Endodermal cell (in vitro differentiated cells): Measurements from ENCODE around the gene ICAM3. TPM values are rescaled to one million over a fixed set of nuclear protein-coding genes. Genes with fewer than 3 reads are reported as not detected.
A peak's percentile ranks its signal among the peaks of the same experiment; 100 is the strongest.

Experiments used
- DNase-seq: peaks from one replicate; pipeline ENCODE4 v3.0.0-alpha.2; 2017
- H3K27ac ChIP-seq: 2 replicates; pipeline ENCODE4 v1.5.1; 2013; ENCODE audit warnings: mild to moderate bottlenecking, low read depth, low read length, moderate library complexity
- H3K27me3 ChIP-seq: 2 replicates; pipeline ENCODE4 v1.6.1; 2013; ENCODE audit warnings: mild to moderate bottlenecking, low read length, moderate library complexity; ENCODE audit not compliant: insufficient read depth, control insufficient read depth, poor library complexity, severe bottlenecking
- H3K36me3 ChIP-seq: 2 replicates; pipeline ENCODE4 v1.7.0; 2013; ENCODE audit warnings: mild to moderate bottlenecking, low read length, moderate library complexity; ENCODE audit not compliant: control insufficient read depth, insufficient read depth
- H3K4me1 ChIP-seq: one replicate; pipeline ENCODE4 v1.7.0; 2013; ENCODE audit warnings: low read length; ENCODE audit not compliant: control insufficient read depth, insufficient read depth
- H3K4me3 ChIP-seq: 2 replicates; pipeline ENCODE4 v1.5.1; 2013; ENCODE audit warnings: mild to moderate bottlenecking, low read length, moderate library complexity
- H3K9ac ChIP-seq: 2 replicates; pipeline ENCODE4 v1.6.1; 2013; ENCODE audit warnings: mild to moderate bottlenecking, low read length, moderate library complexity; ENCODE audit not compliant: poor library complexity, severe bottlenecking; ENCODE audit errors: extremely low read depth
- H3K9me3 ChIP-seq: 2 replicates; pipeline ENCODE4 v1.6.1; 2013; ENCODE audit warnings: mild to moderate bottlenecking, low read length, moderate library complexity; ENCODE audit not compliant: control insufficient read depth
- H3K27ac Mint-ChIP-seq: 2 replicates; pipeline ENCODE4 v1.8.0; 2020; ENCODE audit warnings: mixed read lengths
- H3K27me3 Mint-ChIP-seq: 2 replicates; pipeline ENCODE4 v1.8.0; 2021; ENCODE audit warnings: mild to moderate bottlenecking, mixed read lengths; ENCODE audit not compliant: insufficient read depth
- H3K36me3 Mint-ChIP-seq: 2 replicates; pipeline ENCODE4 v1.8.0; 2020; ENCODE audit warnings: low read depth, mixed read lengths
- H3K4me1 Mint-ChIP-seq: 2 replicates; pipeline ENCODE4 v1.8.0; 2020; ENCODE audit warnings: mixed read lengths
- H3K4me3 Mint-ChIP-seq: 2 replicates; pipeline ENCODE4 v1.8.0; 2020; ENCODE audit warnings: mild to moderate bottlenecking, moderate library complexity, mixed read lengths
- H3K9me3 Mint-ChIP-seq: 2 replicates; pipeline ENCODE4 v1.8.0; 2020; ENCODE audit warnings: mild to moderate bottlenecking, mixed read lengths
- CTCF ChIP-seq: fragments of 200-600 bp; sonication (generic); conservative IDR thresholded peaks from 2 replicates; pipeline ENCODE4 v1.5.0; 2021; ENCODE audit warnings: antibody characterized with exemption, mild to moderate bottlenecking
- WGBS, 2 experiments: methylation state at CpG; one replicate each; pipeline versions ENCODE4 v1.1.5 to v1.1.7; 2013; ENCODE audit warnings: missing lambda C conversion rate in 2 of 2, mixed read lengths in 1 of 2; ENCODE audit not compliant: insufficient coverage in 1 of 2, insufficient read length in 1 of 2; 5-methylcytosine and 5-hydroxymethylcytosine counted together
- total RNA-seq, 2 donors: library from RNA; stranded (reverse); fragmentation: NEBNext Ultra II Directional in 1 of 2; extraction: Animal tissue kit (Norgen Biotek cat#: 25700) in 1 of 2; gene quantifications; 2 replicates in 1 of 2; 3 replicates in 1 of 2; pipeline ENCODE4 v1.2.1, GENCODE V29; 2021

The ICAM3 gene
- total RNA-seq, 2 donors from 2014 or later: 2.7 to 13.7 TPM

DNA sequence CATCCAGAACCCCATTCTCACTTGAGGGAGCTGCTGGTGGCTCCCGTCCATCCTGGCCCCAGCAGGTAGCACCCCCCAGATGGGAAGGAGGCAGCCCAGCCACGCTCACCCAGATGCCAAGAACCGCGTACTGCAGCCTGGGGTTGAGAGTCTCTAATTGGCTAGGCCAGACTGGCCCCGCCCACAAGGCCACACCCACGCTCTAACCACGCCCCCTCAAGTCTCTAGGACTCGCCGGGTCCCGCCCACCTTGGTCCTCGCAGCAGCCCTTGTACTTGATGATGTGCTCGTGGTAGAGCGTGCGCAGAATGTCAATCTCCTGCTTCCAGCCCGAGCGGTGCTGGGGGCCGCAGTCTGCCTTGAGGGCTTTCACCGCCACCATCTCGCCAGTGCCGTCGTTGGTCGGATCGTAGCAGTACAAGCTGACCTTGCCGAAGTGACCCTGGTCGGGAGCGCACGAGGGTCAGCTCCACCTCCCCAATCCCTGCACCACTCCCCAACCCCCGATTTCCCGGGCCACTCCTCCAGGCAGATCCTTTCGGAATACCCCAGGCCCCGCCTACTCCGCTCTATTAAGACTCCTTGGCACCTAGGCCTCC is 14.5 kb upstream of the ICAM3 start:
- Mint-ChIP-seq H3K27me3 (no peaks in the 10 kb centered on the region), H3K36me3 (peaks cover 29% of the 10 kb centered on the region), H3K27ac (peak overlapping the region; percentile 58), H3K4me1 (peaks cover 10% of the 10 kb centered on the region), H3K9me3 (no peaks in the 10 kb centered on the region), H3K4me3 (peak overlapping the region; percentile 55)
- Histone ChIP-seq H3K27ac (peak overlapping the region; percentile 38), H3K9me3 (no peaks in the 10 kb centered on the region), H3K4me3 (peak overlapping the region; percentile 53), H3K27me3 (no peaks in the 10 kb centered on the region), H3K4me1 (no peaks in the 10 kb centered on the region), H3K36me3 (peaks cover 17% of the 10 kb centered on the region), H3K9ac (no peak overlapping the region)
- whole genome bisulfite sequencing, 2 experiments: 38 to 63% methylated on average over 28 to 32 of the region's 32 CpGs
- no peak for TF ChIP-seq CTCF
- DNase-seq: peak; percentile 99

DNA sequence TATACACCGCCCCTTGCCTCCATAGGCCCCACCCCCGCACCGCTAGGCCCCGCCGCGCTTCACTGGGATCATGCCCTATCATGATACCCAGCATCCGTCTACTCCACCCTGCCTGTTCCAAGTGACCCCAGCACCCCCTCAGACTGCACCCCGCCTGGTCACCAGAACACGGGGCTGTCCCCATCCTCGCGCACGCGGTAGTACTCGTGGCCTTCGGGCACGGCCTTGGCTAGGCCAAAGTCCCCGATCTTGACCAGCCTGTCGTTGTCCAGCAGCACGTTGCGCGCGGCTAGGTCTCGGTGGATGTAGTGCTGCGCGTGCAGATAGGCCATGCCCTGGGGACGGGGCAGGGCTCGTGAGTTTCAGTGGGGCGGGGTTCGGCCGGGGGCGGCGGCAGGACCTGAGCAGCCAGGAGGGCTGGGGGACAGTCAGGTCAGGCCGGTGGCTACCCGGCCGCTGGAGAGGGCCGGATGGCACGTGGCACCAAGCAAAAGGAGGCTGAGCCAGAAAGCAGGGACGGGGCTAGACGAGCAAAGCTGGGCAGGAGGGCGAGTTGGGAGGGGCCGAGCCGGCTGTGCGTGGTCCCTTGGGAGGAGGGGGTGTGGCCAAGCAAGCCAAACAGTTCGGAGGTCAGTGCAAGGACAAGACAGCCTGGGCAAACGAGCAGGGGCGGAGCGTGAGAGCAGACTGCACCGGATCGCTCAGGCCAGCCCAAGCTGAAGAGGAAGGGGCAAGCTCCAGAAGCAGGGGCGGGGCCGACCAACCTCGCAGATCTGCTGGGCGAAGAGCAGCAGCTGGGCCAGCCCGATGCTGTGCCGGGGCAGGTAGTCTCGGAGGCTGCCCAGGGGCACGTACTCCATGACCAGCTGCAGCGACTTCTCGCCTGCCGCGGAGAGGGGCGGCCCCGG is 13.6 kb upstream of the ICAM3 start:
- H3K27ac ChIP-seq: peak overlapping the region; percentile 38
- peak overlapping the region; percentile 59 for H3K27ac Mint-ChIP-seq
- H3K4me1 Mint-ChIP-seq: peaks cover 10% of the 10 kb centered on the region
- peaks cover 14% of the 10 kb centered on the region for H3K36me3 ChIP-seq
- no peaks in the 10 kb centered on the region for H3K9me3 ChIP-seq
- H3K4me1 ChIP-seq: no peaks in the 10 kb centered on the region
- peak overlapping the region; percentile 55 for H3K4me3 Mint-ChIP-seq
- peak; percentile 96 for DNase-seq
- H3K36me3 Mint-ChIP-seq: peaks cover 25% of the 10 kb centered on the region
- WGBS, 2 experiments: 38 to 65% methylated on average over 32 to 63 of the region's 63 CpGs
- H3K27me3 Mint-ChIP-seq: no peaks in the 10 kb centered on the region
- no peaks in the 10 kb centered on the region for H3K9me3 Mint-ChIP-seq
- H3K4me3 ChIP-seq: peak overlapping the region; percentile 53
- no peak overlapping the region for H3K9ac ChIP-seq
- H3K27me3 ChIP-seq: no peaks in the 10 kb centered on the region
- no peak for TF ChIP-seq CTCF

- Mint-ChIP-seq H3K4me3 (no peak overlapping the region), H3K36me3 (peaks cover 11% of the 10 kb centered on the region), H3K4me1 (no peaks in the 10 kb centered on the region), H3K27me3 (no peaks in the 10 kb centered on the region), H3K9me3 (no peaks in the 10 kb centered on the region), H3K27ac (no peak overlapping the region)
- H3K9ac ChIP-seq: no peak overlapping the region
- no peak overlapping the region for H3K4me3 ChIP-seq
- WGBS, 2 experiments: 91 to 92% methylated on average over 9 to 10 of the region's 10 CpGs
- peaks cover 10% of the 10 kb centered on the region for H3K36me3 ChIP-seq
- DNase-seq: no peak
- no peaks in the 10 kb centered on the region for H3K4me1 ChIP-seq
- no peaks in the 10 kb centered on the region for H3K27me3 ChIP-seq
- no peak overlapping the region for H3K27ac ChIP-seq
- no peaks in the 10 kb centered on the region for H3K9me3 ChIP-seq
- TF ChIP-seq CTCF: no peak
Measured at GRCh38 chr19:10346509-10346908, 7.1 kb upstream of the ICAM3 start.
